ENCODE results near the gene ALK.

The ALK gene

DNA sequence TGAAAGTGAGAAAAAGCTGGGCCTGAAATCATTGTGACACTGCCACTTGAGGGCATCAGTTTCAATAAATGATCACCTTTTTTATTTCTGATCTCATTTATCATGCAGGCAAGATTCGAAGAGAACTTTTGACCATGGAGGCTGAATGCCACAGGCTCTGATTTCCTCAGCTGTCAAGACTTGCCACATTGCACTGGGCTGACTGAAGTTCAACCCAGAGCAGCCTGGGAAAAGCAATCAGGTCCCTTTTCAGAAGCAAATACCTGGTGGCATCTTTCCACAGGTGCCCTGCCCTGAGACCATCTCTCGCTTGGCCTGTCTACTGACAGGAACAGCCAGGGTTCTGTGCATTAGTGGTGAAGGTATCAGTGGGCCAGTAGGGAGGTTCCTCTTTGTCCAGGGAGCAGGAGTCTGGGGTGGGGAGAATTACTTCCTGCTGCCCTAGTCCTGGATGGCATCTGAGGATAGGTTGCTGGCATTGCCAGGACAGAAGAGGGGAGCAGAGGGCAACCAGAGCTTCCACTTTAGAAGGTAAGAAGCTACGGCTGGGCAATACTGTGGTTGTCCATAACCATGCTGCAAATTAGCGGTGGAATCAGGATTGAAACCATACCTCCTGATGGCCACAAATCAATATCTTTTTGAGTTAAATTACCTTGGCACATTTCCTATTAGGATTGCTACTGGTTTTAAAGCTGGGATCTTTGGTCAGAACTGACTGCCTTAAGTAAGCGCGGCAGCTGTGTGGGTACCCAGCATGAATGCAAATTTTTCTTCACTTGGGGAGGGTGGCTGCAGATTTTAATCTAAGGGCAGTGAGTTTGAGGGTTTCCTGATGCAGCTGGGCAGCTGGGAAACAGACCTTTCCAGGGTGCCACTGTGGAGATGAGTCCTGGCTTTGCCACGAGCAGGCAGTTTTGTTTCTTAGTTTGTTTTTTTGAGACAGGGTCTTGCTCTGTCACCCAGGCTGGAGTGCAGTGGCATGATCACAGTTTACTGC lies 394.5 kb downstream of the ALK start:
- no peak for TF ChIP-seq POLR2AphosphoS5 (IDR thresholded peaks at IDR 0.05; ENCODE audit: low read depth, low read length)
- no peak for TF ChIP-seq FOXP2 (optimal IDR thresholded peaks at IDR 0.05; ENCODE audit: borderline replicate concordance, extremely low read depth, extremely low read length, insufficient read depth)
- TF ChIP-seq SIN3A (IDR thresholded peaks at IDR 0.05; ENCODE audit: borderline replicate concordance, insufficient read depth, low read length), result no peak
- no peak for TF ChIP-seq TAF1 (IDR thresholded peaks at IDR 0.05; ENCODE audit: borderline replicate concordance, insufficient read depth, low read length)
- TF ChIP-seq REST (IDR thresholded peaks at IDR 0.05; ENCODE audit: insufficient read depth in 1 of 2, low read depth in 2 of 2, low read length in 2 of 2), result no peak

GRCh38 chr2:29525921-29526320 lies 395.5 kb downstream of the ALK start:
- no peak for TF ChIP-seq FOXP2 (optimal IDR thresholded peaks at IDR 0.05; ENCODE audit: borderline replicate concordance, extremely low read depth, extremely low read length, insufficient read depth)
- TF ChIP-seq REST (IDR thresholded peaks at IDR 0.05; ENCODE audit: insufficient read depth in 1 of 2, low read depth in 2 of 2, low read length in 2 of 2), result no peak
- TF ChIP-seq SIN3A (IDR thresholded peaks at IDR 0.05; ENCODE audit: borderline replicate concordance, insufficient read depth, low read length), result no peak
- no peak for TF ChIP-seq POLR2AphosphoS5 (IDR thresholded peaks at IDR 0.05; ENCODE audit: low read depth, low read length)
- no peak for TF ChIP-seq TAF1 (IDR thresholded peaks at IDR 0.05; ENCODE audit: borderline replicate concordance, insufficient read depth, low read length)

DNA sequence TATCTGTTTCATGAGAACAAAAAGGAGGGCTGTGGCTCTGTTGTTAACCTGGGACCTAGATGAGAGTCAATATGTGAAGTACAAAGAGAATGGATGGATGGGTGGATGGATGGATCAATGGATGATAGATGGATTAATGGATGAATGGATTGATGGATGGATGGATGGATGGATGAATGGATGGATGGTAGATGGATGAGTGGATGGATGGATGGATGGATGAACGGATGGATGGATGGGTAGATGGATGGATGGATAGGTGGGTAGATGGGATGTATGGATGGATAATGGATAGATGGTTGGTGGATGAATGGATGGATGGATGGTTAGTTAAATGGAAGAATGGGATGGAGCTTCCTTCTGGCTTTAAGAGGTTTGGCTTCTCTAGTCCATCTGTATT lies 396.7 kb downstream of the ALK start:
- no peak for TF ChIP-seq SIN3A (IDR thresholded peaks at IDR 0.05; ENCODE audit: borderline replicate concordance, insufficient read depth, low read length)
- no peak for TF ChIP-seq FOXP2 (optimal IDR thresholded peaks at IDR 0.05; ENCODE audit: borderline replicate concordance, extremely low read depth, extremely low read length, insufficient read depth)
- TF ChIP-seq TAF1 (IDR thresholded peaks at IDR 0.05; ENCODE audit: borderline replicate concordance, insufficient read depth, low read length), result no peak
- no peak for TF ChIP-seq POLR2AphosphoS5 (IDR thresholded peaks at IDR 0.05; ENCODE audit: low read depth, low read length)
- TF ChIP-seq REST (IDR thresholded peaks at IDR 0.05; ENCODE audit: insufficient read depth in 1 of 2, low read depth in 2 of 2, low read length in 2 of 2), result no peak

GRCh38 chr2:29522951-29523669 lies 398.3 kb downstream of the ALK start:
- TF ChIP-seq REST (IDR thresholded peaks at IDR 0.05; ENCODE audit: insufficient read depth in 1 of 2, low read depth in 2 of 2, low read length in 2 of 2), result no peak
- no peak for TF ChIP-seq TAF1 (IDR thresholded peaks at IDR 0.05; ENCODE audit: borderline replicate concordance, insufficient read depth, low read length)
- no peak for TF ChIP-seq POLR2AphosphoS5 (IDR thresholded peaks at IDR 0.05; ENCODE audit: low read depth, low read length)
- TF ChIP-seq SIN3A (IDR thresholded peaks at IDR 0.05; ENCODE audit: borderline replicate concordance, insufficient read depth, low read length), result no peak
- TF ChIP-seq FOXP2 (optimal IDR thresholded peaks at IDR 0.05; ENCODE audit: borderline replicate concordance, extremely low read depth, extremely low read length, insufficient read depth), result no peak
